HG02943 (cell line): ENCODE data around the gene SHB.
"Not testable (repeated sequence)": the region's sequence is repeated elsewhere in the genome, so short reads cannot be mapped to it uniquely, and the experiment has no call there.

Experiments used
- ATAC-seq: cut with Tn5 transposase; IDR thresholded peaks from one replicate; pipeline ENCODE4 v1.9.1; 2021; ENCODE audit warnings: mild to moderate bottlenecking, low read depth, moderate library complexity; ENCODE audit not compliant: unreplicated experiment

The SHB gene

GRCh38 chr9:37887977-37888583, 180.9 kb downstream of the SHB start:
- ATAC-seq: not testable (repeated sequence)

DNA sequence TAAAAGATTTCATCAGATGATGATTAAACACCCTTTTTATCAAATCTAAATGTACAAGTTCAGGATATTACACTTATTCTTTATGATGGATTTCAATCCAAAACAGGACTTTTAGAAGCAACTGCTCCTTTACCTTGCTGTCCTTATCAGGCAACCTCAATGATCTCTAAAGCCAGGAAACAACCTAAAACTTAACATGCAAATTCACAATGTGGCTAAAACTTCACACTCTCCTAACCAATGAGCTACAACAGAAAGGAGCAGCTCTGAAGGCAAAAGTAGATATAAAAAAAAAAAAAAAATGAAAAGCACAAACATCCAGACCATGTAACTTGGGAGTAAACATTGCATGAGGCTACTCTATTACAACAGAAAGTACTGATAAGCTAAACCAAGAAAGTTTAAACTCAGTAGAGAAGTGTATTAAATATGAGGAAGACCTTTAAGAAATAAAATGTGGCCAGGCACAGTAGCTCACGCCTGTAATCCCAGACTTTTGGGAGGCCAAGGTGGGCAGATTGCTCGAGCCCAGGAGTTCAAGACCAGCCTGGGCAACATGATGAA, 188.0 kb downstream of the SHB start:
- no peak for ATAC-seq

GRCh38 chr9:37876376-37876775, 192.7 kb downstream of the SHB start:
- ATAC-seq: no peak

GRCh38 chr9:37873955-37874354, 195.1 kb downstream of the SHB start:
- no peak for ATAC-seq

GRCh38 chr9:37870799-37871176, 198.2 kb downstream of the SHB start:
- no peak for ATAC-seq

GRCh38 chr9:37870081-37870798, 198.8 kb downstream of the SHB start:
- ATAC-seq: no peak
